Body of pancreas (tissue), 4 donors: ENCODE results near the gene CLDN11.

Source experiments
- CTCF ChIP-seq, 7 experiments: fragments of 450-650 bp in 4 of 7; fragments of 200-600 bp in 3 of 7; sonication (generic) in 3 of 7; IDR thresholded peaks; one replicate each; pipeline ENCODE4 v1.5.1; 2016 to 2019; ENCODE audit warnings: antibody characterized with exemption in 7 of 7
- POLR2A ChIP-seq, 3 donors: fragments of 450-650 bp; IDR thresholded peaks; one replicate each; pipeline ENCODE4 v1.6.1; 2016; ENCODE audit warnings: antibody characterized with exemption in 3 of 3, mild to moderate bottlenecking in 2 of 3

DNA sequence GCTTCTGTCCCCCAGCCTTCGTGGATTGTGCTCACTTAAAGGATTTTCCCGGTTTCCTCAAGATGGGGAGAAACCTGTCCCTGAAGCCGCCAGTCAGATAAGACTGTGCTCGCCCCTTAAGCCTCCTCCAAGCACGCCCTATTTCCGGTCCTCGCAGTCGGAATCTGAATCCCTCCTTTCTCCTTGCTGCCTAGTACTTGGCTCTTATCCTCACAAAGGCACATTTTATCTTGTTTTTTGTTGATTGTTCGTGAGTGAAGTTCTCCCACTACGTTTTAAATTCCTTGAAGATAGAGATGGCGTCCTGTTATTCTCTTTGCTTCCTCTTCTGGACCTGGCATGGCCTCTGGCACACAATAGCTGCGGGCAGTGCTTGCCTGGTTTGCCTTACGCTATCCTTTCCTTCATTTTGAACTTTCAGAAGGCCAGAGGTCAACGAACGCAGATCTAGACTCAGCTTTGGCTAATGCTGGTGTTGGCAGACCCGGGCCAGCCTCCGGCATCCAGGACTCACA, 1.7 kb downstream of the CLDN11 start:
- TF ChIP-seq CTCF (IDR thresholded peaks at IDR 0.05): no peak
- TF ChIP-seq POLR2A (IDR thresholded peaks at IDR 0.05): no peak
